OCI-LY1 (cell line): ENCODE data around the gene ST7L.

Source experiments
- H2AFZ ChIP-seq: fragments of 200-600 bp; sonication (generic), shearing (Covaris generic); 2 replicates; pipeline ENCODE4 v1.6.0; 2014; ENCODE audit warnings: antibody characterized with exemption, mild to moderate bottlenecking, low read length
- H3F3A ChIP-seq: fragments of 200-600 bp; sonication (generic), shearing (Covaris generic); 2 replicates; pipeline ENCODE4 v1.6.0; 2014; ENCODE audit warnings: mild to moderate bottlenecking, antibody characterized with exemption, low read length, moderate library complexity; ENCODE audit not compliant: insufficient read depth
- H3K27ac ChIP-seq: fragments of 200-600 bp; sonication (generic); 2 replicates; pipeline ENCODE4 v1.5.1; 2014; ENCODE audit warnings: low read length, mixed run types, mild to moderate bottlenecking, low read depth; ENCODE audit not compliant: poor library complexity, severe bottlenecking
- H3K27me3 ChIP-seq: fragments of 200-600 bp; sonication (generic); 2 replicates; pipeline ENCODE4 v1.6.0; 2014; ENCODE audit warnings: antibody characterized with exemption, mild to moderate bottlenecking, low read length, moderate library complexity; ENCODE audit not compliant: insufficient read depth
- H3K36me3 ChIP-seq: fragments of 200-600 bp; sonication (generic); 2 replicates; pipeline ENCODE4 v1.6.1; 2014; ENCODE audit warnings: mild to moderate bottlenecking, antibody characterized with exemption, low read length, moderate library complexity, mixed read lengths; ENCODE audit not compliant: insufficient read depth
- H3K4me1 ChIP-seq: fragments of 200-600 bp; sonication (generic); 2 replicates; pipeline ENCODE4 v1.5.1; 2014; ENCODE audit warnings: mild to moderate bottlenecking, low read length, moderate library complexity; ENCODE audit not compliant: insufficient read depth, severe bottlenecking
- H3K4me2 ChIP-seq: fragments of 200-600 bp; sonication (generic), shearing (Covaris generic); 2 replicates; pipeline ENCODE4 v1.6.1; 2014; ENCODE audit warnings: low read length
- H3K4me3 ChIP-seq: fragments of 200-600 bp; sonication (generic); 2 replicates; pipeline ENCODE4 v1.5.1; 2014; ENCODE audit warnings: low read length, low read depth, mild to moderate bottlenecking, mixed read lengths; ENCODE audit not compliant: poor library complexity, severe bottlenecking
- H3K79me2 ChIP-seq: fragments of 200-600 bp; shearing (Covaris generic); 2 replicates; pipeline ENCODE4 v1.6.1; 2016; ENCODE audit warnings: mixed run types, low read length, mixed read lengths; ENCODE audit not compliant: insufficient read depth
- H3K9ac ChIP-seq: fragments of 200-600 bp; sonication (generic), shearing (Covaris generic); 2 replicates; pipeline ENCODE4 v1.6.1; 2014; ENCODE audit warnings: mild to moderate bottlenecking, low read length, mixed read lengths
- H3K9me2 ChIP-seq: fragments of 200-600 bp; sonication (generic), shearing (Covaris generic); 2 replicates; pipeline ENCODE4 v1.6.1; 2014; ENCODE audit warnings: low read depth, mild to moderate bottlenecking, low read length, mixed read lengths
- H3K9me3 ChIP-seq: fragments of 200-600 bp; shearing (Covaris generic); 2 replicates; pipeline ENCODE4 v1.6.1; 2014; ENCODE audit warnings: low read length, mixed read lengths
- H4K20me1 ChIP-seq: fragments of 200-600 bp; sonication (generic), shearing (Covaris generic); 2 replicates; pipeline ENCODE4 v1.6.0; 2016; ENCODE audit warnings: mild to moderate bottlenecking, low read length; ENCODE audit not compliant: insufficient read depth
- CTCF ChIP-seq: fragments of 200-600 bp; sonication (generic), shearing (Covaris generic); IDR thresholded peaks from 2 replicates; pipeline ENCODE4 v1.5.1; 2017; ENCODE audit warnings: mild to moderate bottlenecking, antibody characterized with exemption, low read length, moderate library complexity, mixed read lengths
- EZH2 ChIP-seq: fragments of 200-600 bp; sonication (generic), shearing (Covaris generic); IDR thresholded peaks from 2 replicates; pipeline ENCODE4 v1.8.0; 2017; ENCODE audit warnings: borderline replicate concordance, mixed run types, mild to moderate bottlenecking, antibody characterized with exemption, low read length, moderate library complexity, mixed read lengths

The ST7L gene

GRCh38 chr1:112508278-112509004 is 110.5 kb downstream of the ST7L start, which contains the start of gene WNT2B:
TSS of gene WNT2B (plus strand) at chr1:112508965. CDS start at chr1:112509263, 298 bp downstream.
- TF ChIP-seq CTCF (no peak), EZH2 (no peak)
- Histone ChIP-seq H2AFZ (no peak within 1 kb of the TSS), H3K9ac (no peak within 1 kb of the TSS), H3K9me2 (no peaks in the 10 kb centered on the region), H3K27ac (no peak within 1 kb of the TSS), H3K79me2 (no peaks in the 10 kb centered on the region), H3K36me3 (no peaks in the 10 kb centered on the region), H4K20me1 (no peaks in the 10 kb centered on the region), H3K9me3 (no peaks in the 10 kb centered on the region), H3F3A (no peaks in the 10 kb centered on the region), H3K27me3 (0 out of 2 replicates have a peak, but pooled peaks cover 7% of the 10 kb centered on the region), H3K4me1 (peaks cover 12% of the 10 kb centered on the region), H3K4me3 (peak within 1 kb of the TSS; percentile 55), H3K4me2 (peak within 1 kb of the TSS; percentile 79)

DNA sequence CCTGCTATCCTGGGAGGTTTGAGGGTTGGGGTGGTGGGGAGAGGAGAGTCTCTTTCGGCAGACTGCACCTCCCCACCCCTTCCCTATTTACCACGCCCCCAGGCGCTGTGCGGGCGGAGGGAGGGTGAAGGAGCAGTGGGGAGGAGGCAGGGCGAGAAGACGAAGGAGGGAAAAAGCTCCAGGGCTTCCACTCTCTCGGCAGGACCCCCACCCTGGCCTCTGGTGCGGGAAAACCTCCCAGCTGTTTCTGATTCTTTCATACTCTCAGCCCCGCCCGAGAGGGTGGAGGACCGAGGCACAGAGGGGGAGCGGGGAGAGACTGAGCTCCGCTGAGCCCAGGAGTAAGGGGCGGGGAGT is 111.0 kb downstream of the ST7L start:
- H3K9me3 ChIP-seq: no peaks in the 10 kb centered on the region
- no peak overlapping the region for H2AFZ ChIP-seq
- no peak overlapping the region for H3K27ac ChIP-seq
- H3K4me3 ChIP-seq: peak overlapping the region; percentile 55
- peak overlapping the region; percentile 79 for H3K4me2 ChIP-seq
- H3F3A ChIP-seq: no peaks in the 10 kb centered on the region
- H3K79me2 ChIP-seq: no peaks in the 10 kb centered on the region
- 0 out of 2 replicates have a peak, but pooled peaks cover 8% of the 10 kb centered on the region for H3K27me3 ChIP-seq
- TF ChIP-seq EZH2: no peak
- no peak for TF ChIP-seq CTCF
- H3K36me3 ChIP-seq: no peaks in the 10 kb centered on the region
- H3K4me1 ChIP-seq: peaks cover 12% of the 10 kb centered on the region
- no peaks in the 10 kb centered on the region for H4K20me1 ChIP-seq
- no peaks in the 10 kb centered on the region for H3K9me2 ChIP-seq
- H3K9ac ChIP-seq: no peak overlapping the region

DNA sequence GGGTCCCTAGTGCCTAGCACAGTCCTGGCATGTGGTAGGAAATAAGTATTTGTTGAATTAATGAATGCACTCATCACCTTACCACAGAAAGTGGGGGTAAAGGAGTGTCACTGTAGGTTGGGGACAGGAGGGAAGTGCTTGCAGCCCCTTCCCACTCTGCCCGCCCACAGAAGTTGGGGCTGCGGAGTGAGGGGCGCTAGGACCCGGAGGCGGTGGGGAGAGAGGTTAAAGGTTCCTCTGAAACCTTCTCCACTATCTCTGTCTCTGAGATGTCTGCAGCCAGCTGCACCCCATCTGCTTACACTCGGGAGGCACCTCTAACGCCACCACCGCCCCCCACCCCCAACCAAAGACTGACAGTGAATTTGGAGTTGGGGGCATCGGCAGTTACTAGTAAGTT is 111.6 kb downstream of the ST7L start:
- H3K4me2 ChIP-seq: peak overlapping the region; percentile 79; the same call in 1 of the 2 replicates
- no peak overlapping the region for H3K4me3 ChIP-seq

More for the DNA sequence above, 111.6 kb downstream of the ST7L start:
- peaks cover 12% of the 10 kb centered on the region for H3K4me1 ChIP-seq
- H3K27me3 ChIP-seq: 0 out of 2 replicates have a peak, but pooled peaks cover 8% of the 10 kb centered on the region
- H3K9ac ChIP-seq: no peak overlapping the region
- no peaks in the 10 kb centered on the region for H3K9me3 ChIP-seq
- no peak overlapping the region for H2AFZ ChIP-seq
- no peaks in the 10 kb centered on the region for H3K79me2 ChIP-seq
- no peaks in the 10 kb centered on the region for H3K9me2 ChIP-seq
- no peak overlapping the region for H3K27ac ChIP-seq
- no peaks in the 10 kb centered on the region for H4K20me1 ChIP-seq
- no peaks in the 10 kb centered on the region for H3F3A ChIP-seq
- TF ChIP-seq CTCF (no peak), EZH2 (no peak)
- H3K36me3 ChIP-seq: no peaks in the 10 kb centered on the region
